Astrocyte (in vitro differentiated cells and primary cell): ENCODE data around the gene LMTK3. TPM values are rescaled to one million over a fixed set of nuclear protein-coding genes. Genes with fewer than 3 reads are reported as not detected.

ENCODE experiments used
- DNase-seq: peaks from one replicate; pipeline ENCODE4 v3.0.0-alpha.2; 2010; ENCODE audit warnings: low read depth
- FAIRE-seq: peaks from 2 replicates; lab custom pipeline; 2011; peaks lifted over from hg19 to GRCh38; lab: Jason Lieb, UNC
- H2AFZ ChIP-seq: 2 replicates; pipeline ENCODE4 v1.6.0; 2012; ENCODE audit warnings: low read depth, low read length, inconsistent platforms
- H3K27ac ChIP-seq: 2 replicates; pipeline ENCODE4 v1.5.1; 2011; ENCODE audit warnings: low read depth, low read length, inconsistent platforms
- H3K27me3 ChIP-seq: 2 replicates; pipeline ENCODE4 v1.6.0; 2011; ENCODE audit warnings: low read length, inconsistent platforms; ENCODE audit not compliant: insufficient read depth
- H3K36me3 ChIP-seq: 2 replicates; pipeline ENCODE4 v1.5.1; 2011; ENCODE audit warnings: low read length, inconsistent platforms; ENCODE audit not compliant: insufficient read depth
- H3K4me1 ChIP-seq: 2 replicates; pipeline ENCODE4 v1.5.1; 2011; ENCODE audit warnings: low read length, inconsistent platforms; ENCODE audit not compliant: insufficient read depth
- H3K4me2 ChIP-seq: 2 replicates; pipeline ENCODE4 v1.6.0; 2012; ENCODE audit warnings: low read length, inconsistent platforms
- H3K4me3 ChIP-seq: 2 replicates; pipeline ENCODE4 v1.5.1; 2011; ENCODE audit warnings: low read depth, mild to moderate bottlenecking, low read length, inconsistent platforms; ENCODE audit not compliant: insufficient read depth
- H3K79me2 ChIP-seq: 2 replicates; pipeline ENCODE4 v1.6.0; 2012; ENCODE audit warnings: mild to moderate bottlenecking, low read length, inconsistent platforms; ENCODE audit not compliant: insufficient read depth
- H3K9ac ChIP-seq: 2 replicates; pipeline ENCODE4 v1.6.0; 2012; ENCODE audit warnings: mild to moderate bottlenecking, low read length, inconsistent platforms
- H3K9me3 ChIP-seq: 2 replicates; pipeline ENCODE4 v1.5.1; 2012; ENCODE audit warnings: low read depth, mild to moderate bottlenecking, low read length, inconsistent platforms; ENCODE audit not compliant: insufficient read depth
- H4K20me1 ChIP-seq: 2 replicates; pipeline ENCODE4 v1.6.0; 2012; ENCODE audit warnings: low read length, inconsistent platforms; ENCODE audit not compliant: insufficient read depth
- H3K27ac Mint-ChIP-seq: one replicate; pipeline ENCODE4 v1.8.0; 2021; ENCODE audit warnings: mild to moderate bottlenecking, mixed read lengths; ENCODE audit not compliant: unreplicated experiment
- H3K27me3 Mint-ChIP-seq: one replicate; pipeline ENCODE4 v1.8.0; 2021; ENCODE audit warnings: low read depth, mixed read lengths; ENCODE audit not compliant: unreplicated experiment
- H3K36me3 Mint-ChIP-seq: one replicate; pipeline ENCODE4 v1.8.0; 2021; ENCODE audit warnings: low read depth, mixed read lengths; ENCODE audit not compliant: unreplicated experiment
- H3K4me1 Mint-ChIP-seq: one replicate; pipeline ENCODE4 v1.8.0; 2021; ENCODE audit warnings: low read depth, mixed read lengths; ENCODE audit not compliant: unreplicated experiment
- H3K4me3 Mint-ChIP-seq: one replicate; pipeline ENCODE4 v1.8.0; 2021; ENCODE audit warnings: mild to moderate bottlenecking, moderate library complexity, mixed read lengths; ENCODE audit not compliant: unreplicated experiment
- H3K9me3 Mint-ChIP-seq: one replicate; pipeline ENCODE4 v1.8.0; 2021; ENCODE audit warnings: mild to moderate bottlenecking, mixed read lengths; ENCODE audit not compliant: unreplicated experiment
- CTCF ChIP-seq: IDR thresholded peaks from 2 replicates; pipeline ENCODE4 v1.5.1; 2011; ENCODE audit warnings: low read depth, mild to moderate bottlenecking, inconsistent platforms, low read length, moderate library complexity; ENCODE audit not compliant: insufficient read depth
- EZH2 ChIP-seq: IDR thresholded peaks from 2 replicates; pipeline ENCODE4 v1.6.1; 2012; ENCODE audit warnings: mild to moderate bottlenecking, low read length, inconsistent platforms; ENCODE audit not compliant: insufficient read depth
- total RNA-seq: library from RNA; stranded (reverse); gene quantifications from 2 replicates; pipeline ENCODE4 v1.2.1, GENCODE V29; 2021

Gene LMTK3
- total RNA-seq, 1 donor from 2014 or later, result 6.2 TPM

DNA sequence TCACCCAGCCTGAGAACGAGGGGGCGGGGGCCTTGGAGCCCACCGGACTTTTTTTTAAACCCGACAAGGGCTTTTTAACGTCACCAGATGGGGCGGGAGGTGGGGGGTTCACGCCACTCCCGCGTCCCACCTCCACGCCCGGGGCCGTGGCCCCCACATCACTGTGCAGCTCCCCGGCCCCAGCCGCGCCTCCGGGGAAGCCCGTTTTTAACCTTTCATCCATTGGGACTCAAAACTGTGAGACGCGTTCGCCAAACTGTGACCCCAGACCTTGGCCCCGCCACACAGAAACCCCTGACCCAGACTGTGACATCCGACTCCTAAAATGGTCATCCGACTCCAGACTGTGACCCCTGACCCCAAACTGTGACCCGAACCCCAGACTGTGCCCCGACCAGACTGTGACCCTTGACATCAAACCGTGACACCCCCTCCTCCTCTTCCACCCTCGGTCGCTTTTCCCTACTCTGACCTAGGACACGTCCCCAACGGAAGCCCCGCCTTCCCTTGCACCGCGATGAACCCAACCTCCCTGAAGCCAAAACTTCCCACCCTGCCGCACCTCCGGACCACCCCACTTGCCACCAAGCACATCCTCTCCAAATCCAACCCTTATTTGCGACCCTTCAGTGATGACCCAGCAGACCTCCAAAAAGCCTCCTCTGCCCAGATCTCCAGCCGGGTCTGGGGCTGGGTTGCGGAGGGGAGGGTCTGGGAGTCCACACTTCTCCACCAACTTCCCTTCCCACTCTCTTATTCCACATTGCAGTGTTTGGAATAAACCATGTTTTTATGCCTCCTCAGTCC lies 67.3 kb downstream of the LMTK3 start:
- peaks cover 18% of the 10 kb centered on the region for H3K27me3 ChIP-seq
- DNase-seq (no peak), FAIRE-seq (no peak)
- H3K4me1 Mint-ChIP-seq, result peaks cover 12% of the 10 kb centered on the region
- H3K36me3 ChIP-seq, result peaks cover 10% of the 10 kb centered on the region
- peak overlapping the region; percentile 100 for H3K4me3 ChIP-seq
- peaks cover 14% of the 10 kb centered on the region for H4K20me1 ChIP-seq
- peak overlapping the region; percentile 94 for H3K27ac Mint-ChIP-seq
- peak overlapping the region; percentile 66 for H2AFZ ChIP-seq
- peaks cover 19% of the 10 kb centered on the region for H3K4me1 ChIP-seq
- H3K9me3 Mint-ChIP-seq, result no peaks in the 10 kb centered on the region
- peaks cover 30% of the 10 kb centered on the region for H3K79me2 ChIP-seq
- peaks cover 19% of the 10 kb centered on the region for H3K36me3 Mint-ChIP-seq
- peaks cover 8% of the 10 kb centered on the region for H3K27me3 Mint-ChIP-seq
- TF ChIP-seq EZH2 (peak; percentile 28), CTCF (no peak)
- no peaks in the 10 kb centered on the region for H3K9me3 ChIP-seq
- H3K9ac ChIP-seq, result peak overlapping the region; percentile 95
- peak overlapping the region; percentile 91 for H3K4me2 ChIP-seq
- no peak overlapping the region for H3K27ac ChIP-seq
- H3K4me3 Mint-ChIP-seq, result peak overlapping the region; percentile 85

DNA sequence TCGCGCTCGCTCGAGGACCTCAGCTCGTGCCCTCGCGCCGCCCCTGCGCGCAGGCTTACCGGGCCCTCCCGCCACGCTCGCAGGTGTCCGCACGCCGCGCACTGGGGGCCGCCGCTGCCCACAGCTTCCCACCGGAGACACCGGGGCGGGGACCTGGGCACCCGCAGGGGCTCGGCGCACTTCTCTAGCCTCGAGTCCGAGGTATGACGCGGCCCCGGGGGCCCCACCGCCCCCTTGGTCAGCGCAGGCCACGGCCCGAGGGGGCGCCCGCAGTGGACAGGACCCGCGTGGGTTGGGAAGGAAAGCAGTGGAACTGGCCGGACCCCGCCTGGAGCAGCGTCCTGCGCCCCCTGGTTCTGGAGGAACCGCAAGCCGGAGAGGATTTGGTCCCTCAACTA lies 67.9 kb downstream of the LMTK3 start:
- Mint-ChIP-seq H3K9me3 (no peaks in the 10 kb centered on the region), H3K4me3 (no peak overlapping the region), H3K27ac (no peak overlapping the region), H3K4me1 (peaks cover 12% of the 10 kb centered on the region), H3K36me3 (peaks cover 19% of the 10 kb centered on the region), H3K27me3 (peaks cover 8% of the 10 kb centered on the region)
- H3K79me2 ChIP-seq, result peaks cover 27% of the 10 kb centered on the region
- peaks cover 19% of the 10 kb centered on the region for H3K4me1 ChIP-seq
- H3K9ac ChIP-seq, result no peak overlapping the region
- H3K27me3 ChIP-seq, result peaks cover 18% of the 10 kb centered on the region
- no peaks in the 10 kb centered on the region for H3K9me3 ChIP-seq
- no peak overlapping the region for H3K27ac ChIP-seq
- no peak overlapping the region for H2AFZ ChIP-seq
- DNase-seq, result no peak
- no peak for TF ChIP-seq CTCF
- peak; percentile 97 for TF ChIP-seq EZH2
- H3K36me3 ChIP-seq, result peaks cover 8% of the 10 kb centered on the region
- H3K4me2 ChIP-seq, result peak overlapping the region; percentile 91
- no peak overlapping the region for H3K4me3 ChIP-seq
- H4K20me1 ChIP-seq, result peaks cover 12% of the 10 kb centered on the region
- FAIRE-seq, result no peak

- peak; percentile 54 for TF ChIP-seq EZH2
- no peak for TF ChIP-seq CTCF
- H3K4me2 ChIP-seq, result peak overlapping the region; percentile 91
Measured at GRCh38 chr19:48443256-48443655, 68.4 kb downstream of the LMTK3 start.

More at GRCh38 chr19:48443256-48443655, 68.4 kb downstream of the LMTK3 start:
- H3K36me3 ChIP-seq, result peaks cover 3% of the 10 kb centered on the region
- no peak overlapping the region for H2AFZ ChIP-seq
- no peak overlapping the region for H3K27ac Mint-ChIP-seq
- H3K4me1 Mint-ChIP-seq, result peaks cover 12% of the 10 kb centered on the region
- peaks cover 8% of the 10 kb centered on the region for H3K27me3 Mint-ChIP-seq
- H3K27ac ChIP-seq, result no peak overlapping the region
- H3K9ac ChIP-seq, result no peak overlapping the region
- no peaks in the 10 kb centered on the region for H3K9me3 ChIP-seq
- H3K4me3 ChIP-seq, result no peak overlapping the region
- peaks cover 18% of the 10 kb centered on the region for H3K27me3 ChIP-seq
- H3K9me3 Mint-ChIP-seq, result no peaks in the 10 kb centered on the region
- DNase-seq (no peak), FAIRE-seq (no peak)
- H3K4me3 Mint-ChIP-seq, result no peak overlapping the region
- peaks cover 8% of the 10 kb centered on the region for H4K20me1 ChIP-seq
- H3K36me3 Mint-ChIP-seq, result peaks cover 19% of the 10 kb centered on the region
- peaks cover 23% of the 10 kb centered on the region for H3K79me2 ChIP-seq
- H3K4me1 ChIP-seq, result peaks cover 19% of the 10 kb centered on the region
